Adrenal gland (tissue), 5 donors: Measurements from ENCODE around the gene ZNF354B.

ENCODE experiments used
- CTCF ChIP-seq, 6 experiments: fragments of 450-650 bp in 4 of 6; fragments of 200-600 bp in 2 of 6; sonication (generic) in 1 of 6; IDR thresholded peaks; 1 replicate in 5 of 6; 2 replicates in 1 of 6; pipeline versions ENCODE4 v1.5.1 to v1.8.0; 2016 to 2021; ENCODE audit warnings: antibody characterized with exemption in 6 of 6, mild to moderate bottlenecking in 2 of 6, moderate library complexity in 1 of 6
- POLR2A ChIP-seq, 2 donors: fragments of 450-650 bp; IDR thresholded peaks; one replicate each; pipeline ENCODE4 v1.6.1; 2017; ENCODE audit warnings: antibody characterized with exemption in 2 of 2, mild to moderate bottlenecking in 2 of 2, moderate library complexity in 1 of 2
- donor health status: DM: no; HTN: no; CAD: no.

- TF ChIP-seq CTCF (IDR thresholded peaks at IDR 0.05) (no peak), POLR2A (IDR thresholded peaks at IDR 0.05) (no peak)
These were observed 27.0 kb upstream of the ZNF354B start for GRCh38 chr5:178832618-178833201.
